ENCODE data around the gene ZNF488. TPM values are rescaled to one million over a fixed set of nuclear protein-coding genes. Genes with fewer than 3 reads are reported as not detected.
A peak's percentile ranks its signal among the peaks of the same experiment; 100 is the strongest.

ZNF488 gene
- total and polyA plus RNA-seq, 2 donors (not counting 1 experiment from before 2014, with no cell fraction given), result 0.07 TPM; not detected in 1

DNA sequence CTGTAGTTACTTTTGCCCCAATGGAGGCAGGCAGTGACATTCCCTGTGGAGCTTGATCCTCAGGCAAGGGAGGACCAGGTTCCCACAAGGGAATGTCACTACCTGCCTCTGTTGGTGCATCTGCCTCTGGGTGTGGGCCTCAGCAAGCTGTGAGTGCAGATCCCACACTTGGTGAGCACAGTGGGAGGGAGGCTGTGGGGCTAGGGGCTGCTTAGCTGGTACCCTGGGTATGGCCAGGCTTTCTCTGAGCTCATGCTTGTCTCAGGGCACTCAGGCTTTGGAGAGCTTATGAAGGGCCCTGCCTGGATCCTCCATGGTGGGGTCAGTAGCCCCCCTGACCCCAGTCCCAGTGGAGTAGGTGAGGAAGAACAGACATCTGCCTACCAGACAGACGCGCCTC is 16.2 kb upstream of the ZNF488 start:
- Histone ChIP-seq H3K79me2 (ENCODE audit: control insufficient read depth, insufficient read depth, low read length) (no peaks in the 10 kb centered on the region), H3K9ac (ENCODE audit: insufficient read depth, low read length) (no peak overlapping the region), H3K27ac (ENCODE audit: insufficient read depth, low read length) (no peak overlapping the region), H2AFZ (ENCODE audit: low read length) (no peak overlapping the region), H3K4me3 (replicated peaks in 1 of 4; ENCODE audit: control extremely low read depth in 1 of 4, insufficient read depth in 1 of 4, low read depth in 3 of 4, low read length in 4 of 4) (no peak overlapping the region), H3K4me1 (ENCODE audit: control insufficient read depth, extremely low read depth, insufficient read depth, low read length) (peaks cover 16% of the 10 kb centered on the region), H3K36me3 (ENCODE audit: control insufficient read depth, insufficient read depth, low read length) (no peaks in the 10 kb centered on the region), H3K27me3 (ENCODE audit: control insufficient read depth, insufficient read depth, low read length) (no peaks in the 10 kb centered on the region), H3K4me2 (ENCODE audit: extremely low read depth, insufficient read depth, low read length) (no peak overlapping the region), H4K20me1 (ENCODE audit: control insufficient read depth, extremely low read depth, insufficient read depth, low read length) (no peaks in the 10 kb centered on the region), H3K9me3 (ENCODE audit: control insufficient read depth, insufficient read depth, low read depth, low read length) (no peaks in the 10 kb centered on the region)
- DNase-seq (ENCODE audit: low read depth in 2 of 2), result no peak
- no peak for TF ChIP-seq EZH2 (IDR thresholded peaks at IDR 0.05; ENCODE audit: low read length, missing control alignments)
- TF ChIP-seq, protein P1, sequence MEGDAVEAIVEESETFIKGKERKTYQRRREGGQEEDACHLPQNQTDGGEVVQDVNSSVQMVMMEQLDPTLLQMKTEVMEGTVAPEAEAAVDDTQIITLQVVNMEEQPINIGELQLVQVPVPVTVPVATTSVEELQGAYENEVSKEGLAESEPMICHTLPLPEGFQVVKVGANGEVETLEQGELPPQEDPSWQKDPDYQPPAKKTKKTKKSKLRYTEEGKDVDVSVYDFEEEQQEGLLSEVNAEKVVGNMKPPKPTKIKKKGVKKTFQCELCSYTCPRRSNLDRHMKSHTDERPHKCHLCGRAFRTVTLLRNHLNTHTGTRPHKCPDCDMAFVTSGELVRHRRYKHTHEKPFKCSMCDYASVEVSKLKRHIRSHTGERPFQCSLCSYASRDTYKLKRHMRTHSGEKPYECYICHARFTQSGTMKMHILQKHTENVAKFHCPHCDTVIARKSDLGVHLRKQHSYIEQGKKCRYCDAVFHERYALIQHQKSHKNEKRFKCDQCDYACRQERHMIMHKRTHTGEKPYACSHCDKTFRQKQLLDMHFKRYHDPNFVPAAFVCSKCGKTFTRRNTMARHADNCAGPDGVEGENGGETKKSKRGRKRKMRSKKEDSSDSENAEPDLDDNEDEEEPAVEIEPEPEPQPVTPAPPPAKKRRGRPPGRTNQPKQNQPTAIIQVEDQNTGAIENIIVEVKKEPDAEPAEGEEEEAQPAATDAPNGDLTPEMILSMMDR (conservative IDR thresholded peaks at IDR 0.05 in 1 of 2, IDR thresholded peaks at IDR 0.05 in 1 of 2; ENCODE audit: low read depth in 1 of 2, low read length in 2 of 2), result no peak

DNA sequence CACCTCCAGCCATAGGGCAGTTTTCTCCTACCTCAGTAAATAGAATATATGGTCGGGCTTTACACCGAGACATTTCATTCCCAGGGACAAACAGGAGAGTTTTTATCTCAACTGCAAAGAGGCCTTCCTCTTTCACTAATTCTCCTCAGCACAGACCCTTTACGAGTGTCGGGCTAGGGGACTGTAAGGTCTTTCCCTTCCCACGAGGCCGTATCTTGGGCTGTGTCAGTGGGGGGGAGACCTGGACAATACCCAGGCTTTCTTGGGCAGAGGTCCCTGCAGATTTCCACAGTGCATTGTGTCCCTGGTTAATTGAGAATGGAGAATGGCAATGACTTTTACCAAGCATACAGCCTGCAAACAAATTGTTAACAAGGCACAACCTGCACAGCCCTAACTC is 13.2 kb upstream of the ZNF488 start:
- Histone ChIP-seq H3K9ac (ENCODE audit: insufficient read depth, low read length) (no peak overlapping the region), H3K36me3 (ENCODE audit: control insufficient read depth, insufficient read depth, low read length) (no peaks in the 10 kb centered on the region), H3K4me1 (ENCODE audit: control insufficient read depth, extremely low read depth, insufficient read depth, low read length) (peaks cover 2% of the 10 kb centered on the region), H3K4me3 (replicated peaks in 1 of 4; ENCODE audit: control extremely low read depth in 1 of 4, insufficient read depth in 1 of 4, low read depth in 3 of 4, low read length in 4 of 4) (no peak overlapping the region), H2AFZ (ENCODE audit: low read length) (no peak overlapping the region), H3K79me2 (ENCODE audit: control insufficient read depth, insufficient read depth, low read length) (no peaks in the 10 kb centered on the region), H3K27me3 (ENCODE audit: control insufficient read depth, insufficient read depth, low read length) (peaks cover 6% of the 10 kb centered on the region), H3K9me3 (ENCODE audit: control insufficient read depth, insufficient read depth, low read depth, low read length) (no peaks in the 10 kb centered on the region), H3K4me2 (ENCODE audit: extremely low read depth, insufficient read depth, low read length) (no peak overlapping the region), H3K27ac (ENCODE audit: insufficient read depth, low read length) (no peak overlapping the region), H4K20me1 (ENCODE audit: control insufficient read depth, extremely low read depth, insufficient read depth, low read length) (no peaks in the 10 kb centered on the region)
- TF ChIP-seq, protein P1 (conservative IDR thresholded peaks at IDR 0.05 in 1 of 2, IDR thresholded peaks at IDR 0.05 in 1 of 2; ENCODE audit: low read depth in 1 of 2, low read length in 2 of 2), result no peak
- TF ChIP-seq EZH2 (IDR thresholded peaks at IDR 0.05; ENCODE audit: low read length, missing control alignments), result no peak
- no peak for DNase-seq (ENCODE audit: low read depth in 2 of 2)

DNA sequence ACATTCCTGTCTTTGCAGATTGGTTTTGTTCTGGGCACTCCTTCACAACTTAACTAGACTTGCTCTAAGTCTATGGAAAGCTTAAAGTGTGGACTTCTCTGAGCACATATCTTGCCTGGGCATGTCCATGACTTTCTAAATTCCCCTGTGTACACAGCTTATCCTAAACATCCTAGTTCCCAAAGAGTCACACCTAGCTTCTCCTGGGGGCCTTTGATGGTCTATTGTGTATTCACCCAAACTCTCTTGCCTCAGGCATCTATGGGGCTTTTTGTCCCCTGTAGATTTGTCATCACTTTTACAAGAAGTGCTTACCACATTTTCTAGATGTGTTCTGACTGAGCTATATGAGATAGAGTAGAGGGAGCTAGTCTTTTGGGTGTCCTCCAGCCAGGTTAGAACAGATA is 12.2 kb upstream of the ZNF488 start:
- peak; percentile 5 to 15 for DNase-seq (ENCODE audit: low read depth in 2 of 2)
- Histone ChIP-seq H3K4me3 (replicated peaks in 1 of 4; ENCODE audit: control extremely low read depth in 1 of 4, insufficient read depth in 1 of 4, low read depth in 3 of 4, low read length in 4 of 4) (no peak overlapping the region), H3K27ac (ENCODE audit: insufficient read depth, low read length) (no peak overlapping the region), H4K20me1 (ENCODE audit: control insufficient read depth, extremely low read depth, insufficient read depth, low read length) (no peaks in the 10 kb centered on the region), H3K27me3 (ENCODE audit: control insufficient read depth, insufficient read depth, low read length) (peaks cover 6% of the 10 kb centered on the region), H3K79me2 (ENCODE audit: control insufficient read depth, insufficient read depth, low read length) (no peaks in the 10 kb centered on the region), H3K9me3 (ENCODE audit: control insufficient read depth, insufficient read depth, low read depth, low read length) (no peaks in the 10 kb centered on the region), H2AFZ (ENCODE audit: low read length) (no peak overlapping the region), H3K36me3 (ENCODE audit: control insufficient read depth, insufficient read depth, low read length) (no peaks in the 10 kb centered on the region), H3K4me2 (ENCODE audit: extremely low read depth, insufficient read depth, low read length) (no peak overlapping the region), H3K4me1 (ENCODE audit: control insufficient read depth, extremely low read depth, insufficient read depth, low read length) (no peaks in the 10 kb centered on the region), H3K9ac (ENCODE audit: insufficient read depth, low read length) (no peak overlapping the region)
- TF ChIP-seq, protein P1 (conservative IDR thresholded peaks at IDR 0.05 in 1 of 2, IDR thresholded peaks at IDR 0.05 in 1 of 2; ENCODE audit: low read depth in 1 of 2, low read length in 2 of 2), result no peak
- no peak for TF ChIP-seq EZH2 (IDR thresholded peaks at IDR 0.05; ENCODE audit: low read length, missing control alignments)
